H7 (cell line): ENCODE results near the gene TOP3B. TPM values are rescaled to one million over a fixed set of nuclear protein-coding genes. Genes with fewer than 3 reads are reported as not detected.
A peak's percentile ranks its signal among the peaks of the same experiment; 100 is the strongest.

ENCODE experiments used
- DNase-seq: peaks from one replicate; pipeline ENCODE4 v3.0.0; 2012
- H3K27me3 ChIP-seq: 2 replicates; pipeline ENCODE4 v1.6.0; 2011; ENCODE audit warnings: mild to moderate bottlenecking, low read length; ENCODE audit not compliant: control insufficient read depth, insufficient read depth
- H3K36me3 ChIP-seq: replicated peaks from 2 replicates; pipeline ENCODE4 v1.5.1; 2011; ENCODE audit warnings: low read length; ENCODE audit not compliant: control insufficient read depth, insufficient read depth
- H3K4me3 ChIP-seq: 2 replicates; pipeline ENCODE4 v1.5.1; 2011; ENCODE audit warnings: low read depth, mild to moderate bottlenecking, control low read depth, low read length, moderate library complexity; ENCODE audit not compliant: insufficient read depth
- total RNA-seq: library from RNA; depleted of rRNA; stranded (reverse); fragments of >200 nt; shearing (Covaris generic); gene quantifications from 2 replicates; pipeline ENCODE4 v1.2.3, GENCODE V29; 2014

Gene TOP3B
- total RNA-seq, 1 experiment from 2014 or later, result 53.8 TPM

GRCh38 chr22:22019659-22020424 lies 37.3 kb upstream of the TOP3B start:
- no peak for DNase-seq
- peaks cover 21% of the 10 kb centered on the region for H3K27me3 ChIP-seq
- H3K36me3 ChIP-seq, result no peaks in the 10 kb centered on the region
- H3K4me3 ChIP-seq, result no peak overlapping the region

GRCh38 chr22:22018825-22019658 lies 36.5 kb upstream of the TOP3B start:
- Histone ChIP-seq H3K4me3 (no peak overlapping the region), H3K27me3 (peaks cover 20% of the 10 kb centered on the region), H3K36me3 (no peaks in the 10 kb centered on the region)
- no peak for DNase-seq

GRCh38 chr22:22015631-22016030 lies 33.0 kb upstream of the TOP3B start:
- Histone ChIP-seq H3K36me3 (no peaks in the 10 kb centered on the region), H3K27me3 (peaks cover 25% of the 10 kb centered on the region), H3K4me3 (no peak overlapping the region)
- DNase-seq, result no peak

GRCh38 chr22:22014285-22014659 lies 31.7 kb upstream of the TOP3B start:
- H3K27me3 ChIP-seq, result peaks cover 30% of the 10 kb centered on the region
- no peak overlapping the region for H3K4me3 ChIP-seq
- no peak for DNase-seq
- H3K36me3 ChIP-seq, result no peaks in the 10 kb centered on the region

- H3K4me3 ChIP-seq, result no peak overlapping the region
- no peak for DNase-seq
- no peaks in the 10 kb centered on the region for H3K36me3 ChIP-seq
- peaks cover 35% of the 10 kb centered on the region for H3K27me3 ChIP-seq
Measured at GRCh38 chr22:22013559-22014284, 31.1 kb upstream of the TOP3B start.

GRCh38 chr22:22011964-22012363 lies 29.4 kb upstream of the TOP3B start:
- no peaks in the 10 kb centered on the region for H3K36me3 ChIP-seq
- no peak overlapping the region for H3K4me3 ChIP-seq
- no peak for DNase-seq
- peaks cover 42% of the 10 kb centered on the region for H3K27me3 ChIP-seq

GRCh38 chr22:22010358-22010757 lies 27.8 kb upstream of the TOP3B start:
- no peaks in the 10 kb centered on the region for H3K36me3 ChIP-seq
- DNase-seq, result no peak
- H3K4me3 ChIP-seq, result no peak overlapping the region
- H3K27me3 ChIP-seq, result peaks cover 55% of the 10 kb centered on the region

- peaks cover 59% of the 10 kb centered on the region for H3K27me3 ChIP-seq
- no peak overlapping the region for H3K4me3 ChIP-seq
- no peak for DNase-seq
- no peaks in the 10 kb centered on the region for H3K36me3 ChIP-seq
Measured at GRCh38 chr22:22009661-22010060, 27.1 kb upstream of the TOP3B start.

GRCh38 chr22:22006596-22006990 lies 24.0 kb upstream of the TOP3B start:
- no peaks in the 10 kb centered on the region for H3K36me3 ChIP-seq
- DNase-seq, result no peak
- H3K27me3 ChIP-seq, result peaks cover 72% of the 10 kb centered on the region
- H3K4me3 ChIP-seq, result no peak overlapping the region

GRCh38 chr22:22005945-22006595 lies 23.5 kb upstream of the TOP3B start:
- H3K36me3 ChIP-seq, result no peaks in the 10 kb centered on the region
- DNase-seq, result no peak
- H3K27me3 ChIP-seq, result peaks cover 74% of the 10 kb centered on the region
- no peak overlapping the region for H3K4me3 ChIP-seq

- no peak for DNase-seq
- peaks cover 77% of the 10 kb centered on the region for H3K27me3 ChIP-seq
Measured at GRCh38 chr22:22003233-22003632, 20.6 kb upstream of the TOP3B start.

GRCh38 chr22:22002526-22003055 lies 20.0 kb upstream of the TOP3B start:
- DNase-seq, result no peak
- Histone ChIP-seq H3K36me3 (no peaks in the 10 kb centered on the region), H3K27me3 (peaks cover 82% of the 10 kb centered on the region), H3K4me3 (no peak overlapping the region)

More at GRCh38 chr22:22003233-22003632, 20.6 kb upstream of the TOP3B start:
- no peaks in the 10 kb centered on the region for H3K36me3 ChIP-seq
- no peak overlapping the region for H3K4me3 ChIP-seq

GRCh38 chr22:22001664-22002525 lies 19.3 kb upstream of the TOP3B start:
- Histone ChIP-seq H3K27me3 (peaks cover 83% of the 10 kb centered on the region), H3K36me3 (no peaks in the 10 kb centered on the region), H3K4me3 (no peak overlapping the region)
- peak; percentile 4 for DNase-seq
